Islet precursor cell (in vitro differentiated cells): ENCODE results near the gene TTC28.

Experiments
- DNase-seq: peaks from one replicate; pipeline ENCODE4 v3.0.0-alpha.2; 2018

TTC28 gene

DNA sequence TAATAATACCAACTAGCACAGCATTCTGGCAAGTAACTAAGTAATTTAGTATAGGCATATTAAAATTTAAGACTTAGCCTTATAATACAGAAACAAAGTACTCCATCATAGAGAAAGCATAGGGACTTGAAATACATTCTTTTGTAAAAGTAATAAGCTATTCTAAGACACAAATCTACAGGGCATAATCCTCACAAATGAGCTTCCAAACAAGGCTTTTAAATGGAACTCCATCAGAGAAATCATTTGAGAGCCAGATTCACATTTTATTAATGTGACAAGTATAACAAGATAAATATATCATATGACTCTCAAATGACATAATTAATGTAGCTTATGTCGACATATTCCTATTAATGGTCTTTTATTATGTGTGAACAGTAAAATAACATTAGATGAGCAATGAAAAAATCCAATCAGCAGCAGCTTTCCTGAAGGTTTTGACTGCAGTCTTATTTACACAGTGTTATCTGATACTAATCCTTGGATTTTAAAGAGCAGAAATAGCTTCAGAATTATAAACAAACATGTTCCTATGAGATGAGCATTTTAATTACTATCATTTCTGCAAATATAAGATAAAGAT is 241.4 kb downstream of the TTC28 start:
- DNase-seq: no peak

DNA sequence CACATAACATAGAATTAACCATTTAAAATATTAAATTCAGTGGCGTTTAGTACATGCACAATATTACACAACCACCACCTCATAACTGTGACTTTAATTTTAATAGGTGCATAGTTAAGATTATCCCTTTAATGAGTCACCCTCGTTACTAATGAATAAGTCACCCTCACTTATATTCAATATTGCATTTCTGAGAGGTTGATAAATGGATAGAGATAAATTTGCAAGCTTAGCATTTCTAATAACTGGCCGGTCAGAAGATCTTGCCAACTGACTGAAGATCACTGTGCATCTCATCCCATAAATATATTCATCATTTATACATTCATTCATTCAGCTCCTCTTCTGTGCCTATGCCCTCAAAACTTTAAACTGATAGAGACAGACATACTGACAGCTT is 243.7 kb downstream of the TTC28 start:
- DNase-seq: no peak

DNA sequence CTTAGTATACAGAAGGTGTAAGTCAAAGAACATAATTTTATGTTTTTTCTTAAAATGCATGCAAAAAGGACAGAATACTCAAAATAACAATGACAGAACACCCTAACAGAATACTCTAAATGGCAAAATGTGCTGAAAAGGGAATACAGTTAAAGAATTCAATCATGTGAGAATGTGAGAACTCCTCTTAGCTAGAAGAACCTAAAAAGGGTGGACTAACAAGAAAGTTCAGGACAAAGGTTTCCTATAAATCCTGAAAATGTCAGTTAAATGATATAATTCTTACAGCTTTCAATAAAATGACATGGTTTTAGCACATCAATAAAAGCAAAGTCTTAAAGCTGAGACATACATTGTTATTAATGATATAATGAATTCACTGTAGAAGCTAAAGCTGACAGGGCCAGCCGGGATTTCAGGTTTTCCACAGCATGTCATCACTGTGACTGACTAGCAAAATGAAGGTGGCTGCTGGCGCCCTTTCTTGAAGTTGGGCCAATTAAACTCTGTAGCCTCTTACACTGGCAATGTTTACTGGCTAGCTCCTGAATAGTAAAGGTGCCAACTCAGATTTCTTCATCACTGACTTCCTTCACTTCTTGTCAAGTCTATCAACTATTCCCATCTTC is 244.4 kb downstream of the TTC28 start:
- DNase-seq: no peak

DNA sequence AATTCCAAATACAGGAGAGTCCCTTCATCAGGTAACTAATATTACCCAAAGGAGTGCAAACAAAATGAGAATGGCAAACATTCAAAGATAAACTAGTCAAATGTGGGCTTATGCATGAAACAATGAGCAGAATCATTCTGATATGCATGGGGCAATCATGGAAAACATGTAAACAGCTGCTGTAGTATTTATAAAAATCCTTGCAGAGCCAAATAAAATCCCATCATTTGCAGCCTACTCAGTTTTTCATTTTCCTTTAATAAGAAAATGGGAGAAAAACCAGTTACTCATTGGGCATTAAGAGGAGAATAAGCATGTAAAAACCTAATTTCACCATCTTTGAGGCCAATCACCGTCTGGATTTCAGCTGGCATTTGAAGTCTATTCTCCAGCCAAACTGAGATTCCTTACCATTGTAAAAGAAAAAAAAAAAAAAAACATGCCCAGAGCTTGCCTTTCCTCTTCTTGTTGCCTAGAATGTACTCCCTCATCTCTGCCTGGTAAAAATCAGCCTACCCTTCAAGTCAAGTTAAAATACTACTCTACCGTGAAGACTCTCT is 249.1 kb downstream of the TTC28 start:
- no peak for DNase-seq

DNA sequence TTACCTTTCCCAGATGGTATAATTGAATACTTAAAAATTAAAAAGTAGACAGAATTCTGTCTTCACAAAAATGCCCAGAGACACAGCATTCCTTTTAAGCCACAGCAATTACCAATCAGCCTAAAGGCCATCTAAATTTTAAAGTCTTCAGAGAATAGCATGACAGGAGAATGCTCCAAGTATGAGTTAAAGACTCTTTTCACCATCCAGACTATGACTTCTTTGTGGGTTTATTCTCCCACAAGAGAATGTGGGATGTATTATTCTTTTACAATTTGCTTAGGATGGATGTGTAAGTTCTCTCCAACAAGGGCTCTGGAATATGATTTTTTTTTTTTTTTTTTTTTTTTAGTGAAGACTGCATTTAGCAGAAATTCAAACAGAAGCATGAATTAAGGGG is 249.9 kb downstream of the TTC28 start:
- no peak for DNase-seq

DNA sequence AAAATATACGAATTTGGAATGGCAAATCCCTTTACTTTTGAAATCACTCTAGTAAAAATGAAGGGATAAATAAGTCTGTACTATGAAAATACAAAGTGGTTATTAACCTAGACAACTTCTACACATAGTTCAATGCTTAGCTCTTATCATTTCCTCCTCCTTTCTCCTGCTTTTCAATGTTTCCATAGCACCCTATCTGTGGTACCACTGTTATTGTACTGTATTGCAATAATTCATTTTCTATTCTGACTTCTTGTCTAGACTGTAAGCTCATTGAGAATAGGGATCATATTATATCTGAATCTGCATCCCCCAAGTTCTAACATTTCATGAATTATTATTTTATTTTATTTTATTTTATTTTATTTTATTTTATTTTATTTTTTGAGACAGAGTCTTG is 251.4 kb downstream of the TTC28 start:
- DNase-seq: no peak

DNA sequence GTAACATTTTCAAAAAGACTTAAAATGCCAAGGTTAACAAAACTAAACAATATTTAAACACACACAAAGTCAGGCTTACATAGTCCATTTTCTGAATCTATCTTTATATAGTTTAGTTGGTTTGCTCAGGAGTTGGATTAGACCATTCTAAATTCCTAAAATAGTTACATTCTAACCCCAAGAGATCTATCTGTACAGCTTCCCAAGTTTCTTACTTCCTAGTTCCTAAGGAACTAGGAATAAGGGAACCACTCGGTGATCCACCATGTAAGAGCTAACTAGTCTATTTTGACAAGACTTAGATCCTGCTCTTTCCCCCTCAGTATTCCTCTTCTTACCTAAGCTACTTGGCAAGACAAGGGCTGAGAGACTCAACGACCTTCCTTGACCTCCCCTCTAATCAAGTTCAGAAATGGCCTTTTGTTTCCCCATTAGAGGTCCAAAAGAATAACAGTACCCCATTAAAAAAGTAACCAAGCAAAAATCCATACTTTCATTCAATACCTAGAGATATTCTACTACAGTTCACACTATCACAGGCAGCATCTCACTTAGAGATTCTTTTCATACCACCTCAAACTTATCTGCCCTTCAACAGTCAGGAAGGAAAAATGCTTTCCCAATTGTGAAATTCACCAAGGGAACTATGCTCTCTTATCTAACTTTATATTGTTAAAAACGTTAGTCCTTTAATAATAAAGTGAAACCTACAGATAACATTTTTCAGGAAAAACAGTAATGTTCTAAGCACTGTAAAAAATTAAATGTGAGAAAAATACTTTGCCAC is 253.1 kb downstream of the TTC28 start:
- no peak for DNase-seq

DNA sequence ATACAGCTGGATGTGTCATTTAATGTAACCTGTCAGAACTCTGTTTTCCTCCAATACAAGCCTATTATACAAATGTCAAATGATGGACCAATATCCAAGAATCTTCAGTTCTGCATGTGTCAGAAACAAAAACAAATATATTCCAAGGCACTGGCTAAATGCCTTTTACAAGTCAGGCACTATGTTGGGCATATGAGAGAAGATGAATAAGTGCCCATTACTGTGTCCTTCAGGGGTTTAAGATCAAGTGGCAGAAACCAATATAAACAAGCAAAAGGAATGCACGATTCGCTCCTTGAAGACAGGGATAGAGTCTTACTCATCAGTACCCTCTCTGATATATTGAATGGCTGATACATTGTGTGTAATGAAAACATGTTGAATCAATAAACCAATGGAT is 254.4 kb downstream of the TTC28 start:
- DNase-seq: no peak

DNA sequence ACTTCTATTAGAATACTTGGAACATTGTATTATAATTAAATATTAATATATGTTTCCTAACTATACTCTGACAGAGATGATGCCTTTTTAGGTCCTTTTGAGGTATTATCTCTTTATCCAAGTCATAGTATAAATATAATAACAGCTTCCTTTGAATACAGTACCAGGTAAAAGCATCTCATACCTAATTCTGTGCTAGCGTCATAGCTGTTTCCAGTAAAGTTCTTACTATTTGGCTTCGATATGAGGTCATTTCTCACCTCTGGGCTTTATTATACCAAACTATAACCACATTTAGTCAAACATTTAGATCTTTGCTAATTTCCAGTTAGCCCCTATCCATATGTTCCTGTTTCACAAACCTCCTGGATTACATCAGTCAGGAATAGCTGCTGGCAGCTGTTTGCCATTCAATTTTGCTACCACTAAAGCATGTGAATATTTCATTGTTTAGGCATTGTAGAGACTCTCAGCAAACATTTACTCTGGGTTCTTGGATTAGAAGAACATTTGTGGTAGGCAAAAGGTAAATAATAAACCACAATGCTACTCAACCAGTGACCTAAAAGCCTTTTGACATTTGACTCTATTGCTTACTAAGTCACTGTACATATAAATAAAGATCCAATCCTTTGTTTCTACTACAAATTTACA is 255.1 kb downstream of the TTC28 start:
- no peak for DNase-seq

DNA sequence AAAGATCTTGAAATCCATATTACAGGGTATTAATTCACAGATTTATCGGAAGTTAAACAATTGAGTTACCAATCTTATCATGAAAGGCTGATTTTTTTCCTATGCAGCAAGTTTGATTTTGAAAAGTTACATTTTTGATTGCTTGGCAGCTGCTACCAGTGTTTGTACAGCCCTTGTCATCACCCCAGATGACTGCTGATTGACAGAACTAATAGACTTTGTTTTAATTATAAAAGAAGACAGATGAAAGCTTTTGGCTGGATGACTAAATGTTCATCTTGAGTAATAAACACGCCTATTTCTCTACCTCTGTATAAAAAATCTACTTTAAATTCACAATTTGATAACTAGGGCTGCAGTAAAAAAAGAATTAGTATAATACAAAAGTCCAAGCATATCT is 259.7 kb downstream of the TTC28 start:
- no peak for DNase-seq

DNA sequence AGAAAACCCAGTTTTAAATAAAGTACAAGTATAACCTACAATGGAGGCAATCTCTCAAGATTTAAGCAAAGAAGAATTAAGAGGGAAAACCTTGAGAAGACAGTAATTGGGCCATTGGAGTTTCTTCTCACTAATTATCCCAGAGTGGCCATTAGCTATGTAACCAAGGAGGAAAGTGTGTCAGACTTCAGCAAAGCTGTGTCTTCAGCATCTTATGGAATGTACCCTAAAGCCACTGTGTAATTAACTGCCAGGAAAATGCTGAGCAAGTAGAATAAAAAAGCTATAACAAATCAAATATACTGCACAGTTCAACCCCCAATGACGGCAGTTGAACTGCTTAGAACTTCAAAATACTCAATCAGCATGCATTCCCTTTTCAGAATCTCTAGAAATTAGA is 261.6 kb downstream of the TTC28 start:
- no peak for DNase-seq

DNA sequence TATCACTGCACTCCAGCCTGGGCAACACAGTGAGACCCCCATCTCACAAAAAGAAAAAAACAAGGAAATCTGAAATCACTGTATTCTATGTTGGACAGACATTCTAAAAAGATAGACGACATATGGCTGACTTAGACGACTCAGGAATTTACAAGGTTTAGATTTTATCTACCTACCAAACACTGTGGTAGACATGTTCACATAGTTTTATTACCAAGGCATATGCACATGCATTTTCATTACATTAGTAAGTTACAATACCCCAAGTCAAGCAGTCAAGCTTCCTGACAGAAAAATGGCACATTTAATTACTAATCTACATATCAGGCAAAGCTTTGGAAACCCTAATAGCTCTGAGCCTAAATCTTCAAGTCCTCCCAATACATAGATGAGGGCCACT is 262.2 kb downstream of the TTC28 start:
- DNase-seq: no peak

DNA sequence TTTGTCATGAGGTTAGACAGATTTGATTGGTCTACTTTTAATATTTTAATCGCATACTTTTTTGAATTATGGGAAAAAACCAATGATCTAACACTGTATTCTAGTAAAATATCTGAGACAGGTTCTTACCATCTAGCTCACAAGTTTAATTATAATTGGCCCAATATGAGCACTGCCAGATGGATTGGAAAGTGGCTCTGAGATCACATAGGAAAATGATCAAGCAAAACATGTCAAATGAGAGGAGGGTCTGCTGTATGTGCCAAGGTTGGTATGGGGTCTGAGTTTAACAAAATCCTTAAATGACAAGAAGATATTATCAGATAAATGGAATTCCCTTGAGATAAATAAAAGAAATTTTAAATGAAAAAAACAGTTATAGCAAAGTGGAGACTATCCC is 264.7 kb downstream of the TTC28 start:
- DNase-seq: no peak

DNA sequence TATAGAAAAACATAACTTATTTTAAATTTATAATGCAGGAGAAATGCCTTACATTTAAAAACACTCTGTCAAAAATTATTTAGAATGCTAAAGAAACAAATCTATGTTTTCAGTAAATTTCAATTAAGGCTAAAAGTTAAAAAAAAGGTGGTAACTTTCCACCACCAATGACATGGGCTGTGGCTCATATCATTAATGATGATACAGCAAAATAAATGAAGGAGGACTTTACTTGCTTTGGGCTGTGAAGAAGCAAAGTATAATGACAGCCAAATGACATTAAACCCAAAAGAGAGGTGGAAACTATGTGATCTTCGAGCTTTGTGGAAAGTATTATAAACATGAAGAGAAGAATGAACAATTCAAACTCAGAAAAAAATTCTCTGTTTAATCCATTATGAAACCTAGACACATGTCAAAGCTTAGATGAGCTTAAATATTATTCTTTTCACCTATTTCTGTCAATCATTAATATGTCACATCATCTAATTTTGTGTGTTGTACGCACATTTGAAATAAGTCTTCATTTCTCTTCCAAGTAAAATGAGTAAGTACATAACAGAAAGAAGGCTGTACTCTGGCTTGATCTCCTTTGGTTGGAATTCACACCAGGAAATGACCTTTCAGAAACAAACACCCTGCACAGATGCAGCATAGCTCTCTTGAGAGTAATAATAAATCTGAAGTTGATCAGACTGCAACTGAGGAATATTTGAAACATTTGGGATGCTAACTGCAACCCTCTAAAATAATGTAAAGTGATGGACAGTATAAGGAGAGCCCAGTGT is 265.8 kb downstream of the TTC28 start:
- no peak for DNase-seq

DNA sequence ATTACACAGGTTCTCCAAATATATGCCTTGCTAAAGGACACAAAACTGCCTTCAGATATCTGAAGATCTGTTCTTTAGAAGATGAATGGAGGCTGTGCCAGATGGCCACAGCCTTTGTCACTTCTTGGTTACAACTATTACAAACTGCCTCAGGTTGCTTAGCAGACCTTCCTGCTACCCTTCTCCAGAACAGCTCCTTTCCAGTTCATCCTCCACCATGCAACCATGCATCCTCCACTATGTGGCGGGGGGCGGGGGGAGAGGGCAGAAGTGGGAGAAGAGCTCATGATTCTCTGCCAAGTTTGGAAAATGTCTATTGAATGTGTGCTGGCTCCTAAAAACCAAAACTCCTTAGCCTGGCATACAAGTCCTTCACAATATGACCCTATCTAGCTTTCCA is 267.5 kb downstream of the TTC28 start:
- DNase-seq: no peak

DNA sequence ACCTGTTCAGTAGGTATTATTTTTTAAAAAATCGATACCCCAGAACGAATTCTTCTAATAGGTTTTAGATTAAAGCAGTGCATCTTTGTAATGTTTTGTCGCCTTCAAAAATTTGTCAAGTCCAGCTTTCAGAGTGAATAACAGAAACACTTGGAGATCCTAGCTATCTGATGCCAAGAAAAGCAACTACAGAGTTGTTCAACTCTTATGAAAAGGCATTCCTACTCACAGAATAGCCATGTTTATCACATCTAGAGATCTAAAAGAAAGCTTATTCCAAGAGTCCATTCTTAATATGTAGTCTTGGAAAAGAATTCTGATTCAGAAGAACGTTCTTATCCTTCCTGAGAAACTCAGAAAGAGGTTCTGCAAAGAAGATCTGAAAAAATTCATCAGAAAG is 268.5 kb downstream of the TTC28 start:
- DNase-seq: no peak

DNA sequence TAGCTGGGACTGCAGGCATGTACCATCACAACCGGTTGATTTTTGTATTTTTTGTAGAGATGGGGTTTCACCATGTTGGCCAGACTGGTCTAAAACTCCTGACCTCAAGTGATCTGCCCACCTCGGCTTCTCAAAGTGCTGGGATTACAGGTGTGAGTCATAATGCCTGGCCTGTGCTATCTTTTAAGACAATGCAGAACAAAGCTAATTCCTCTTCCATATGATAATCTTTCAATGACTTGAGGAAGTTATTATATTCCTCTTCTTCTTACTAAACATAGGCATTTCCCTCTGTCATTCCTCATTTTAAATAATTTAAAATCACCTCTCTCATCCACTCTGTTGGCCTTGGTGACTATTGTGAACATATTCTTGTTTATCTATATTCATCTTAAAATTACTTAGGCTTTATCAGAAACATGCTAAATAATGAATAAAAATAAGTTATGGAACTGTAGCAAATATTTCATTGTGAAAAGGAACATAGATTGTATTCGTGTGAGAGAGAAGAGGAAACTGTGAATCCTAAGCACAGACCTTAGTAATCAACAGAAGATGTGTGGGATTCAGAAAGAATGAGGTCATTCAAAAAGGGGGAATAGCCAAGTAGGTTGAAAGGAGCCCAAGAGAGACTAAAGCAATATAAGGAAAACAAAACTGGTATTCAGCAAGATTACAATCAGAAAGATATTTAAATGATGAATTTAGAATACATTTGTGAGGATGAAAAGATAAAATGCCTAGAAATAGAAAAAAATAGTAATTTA is 269.4 kb downstream of the TTC28 start:
- no peak for DNase-seq

DNA sequence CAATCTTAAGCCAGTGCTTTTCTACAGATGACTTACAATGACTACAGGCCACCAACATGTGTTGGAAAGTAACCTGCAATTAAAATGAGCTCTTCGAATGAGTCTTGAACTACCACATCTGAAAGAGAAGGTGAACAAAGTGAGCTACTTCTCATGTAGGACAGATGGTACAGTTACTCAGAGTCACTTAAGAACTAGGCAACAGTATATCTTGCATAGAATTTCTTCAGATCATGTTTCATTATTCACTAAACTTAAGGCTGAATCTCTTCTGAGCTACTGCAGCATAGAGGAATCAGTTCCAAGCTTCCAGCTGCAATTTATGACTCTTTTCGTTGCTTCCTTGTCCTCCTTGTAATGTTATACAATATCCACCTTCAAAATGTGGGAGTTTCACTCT is 270.9 kb downstream of the TTC28 start:
- DNase-seq: no peak

DNA sequence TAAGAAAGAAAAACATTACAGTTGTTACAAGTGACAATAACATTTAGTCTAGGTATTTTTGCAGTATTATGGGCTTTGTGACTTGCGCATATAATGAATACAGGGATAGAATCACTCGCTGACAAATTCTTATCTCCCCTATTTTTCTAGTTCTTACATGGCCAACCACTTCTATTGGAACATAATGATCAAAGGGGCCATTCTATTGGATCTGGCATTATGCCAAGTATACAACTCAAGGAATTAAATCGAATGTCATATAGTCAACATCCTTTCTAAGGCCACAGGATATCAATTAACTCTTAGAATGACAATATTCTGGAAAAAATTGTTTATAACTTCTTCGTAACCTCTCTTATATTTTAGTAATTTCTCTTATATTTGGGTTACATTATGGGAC is 272.0 kb downstream of the TTC28 start:
- no peak for DNase-seq

DNA sequence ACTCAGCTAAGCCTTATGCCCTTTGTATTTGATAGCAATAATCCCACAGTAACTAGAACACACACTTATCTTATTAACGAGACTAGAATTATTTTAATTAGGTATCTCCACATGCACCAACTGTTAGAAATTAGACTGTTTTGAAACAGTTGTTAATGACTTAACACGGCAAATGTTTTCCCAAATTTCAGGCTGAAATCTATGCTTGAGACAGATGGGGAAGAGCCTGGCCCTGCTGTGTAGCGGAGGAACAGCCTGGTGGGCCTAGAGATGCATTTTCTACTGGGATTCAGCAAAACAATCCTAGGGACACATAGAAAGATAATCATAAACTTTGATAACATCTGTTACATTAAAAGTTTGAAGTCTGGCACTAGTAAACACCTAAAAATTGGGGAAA is 273.4 kb downstream of the TTC28 start:
- no peak for DNase-seq

DNA sequence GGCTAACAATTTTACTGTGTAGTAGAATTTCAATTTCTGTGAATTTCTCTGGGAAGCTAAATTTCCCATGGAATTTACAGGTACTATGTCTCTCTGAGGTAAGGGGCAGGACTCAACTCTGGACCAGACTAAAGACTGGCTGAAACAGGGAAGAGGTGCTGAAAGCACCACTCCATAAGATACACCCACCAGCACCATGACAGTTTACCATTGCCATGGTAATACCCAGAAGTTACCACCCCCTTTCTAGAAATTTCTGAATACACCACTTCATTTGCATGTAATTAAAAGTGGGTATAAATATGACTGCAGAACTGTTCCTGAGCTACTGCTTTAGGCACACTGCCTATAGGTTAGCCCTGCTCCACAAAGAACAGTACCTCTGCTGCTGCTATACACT is 274.1 kb downstream of the TTC28 start:
- DNase-seq: no peak

DNA sequence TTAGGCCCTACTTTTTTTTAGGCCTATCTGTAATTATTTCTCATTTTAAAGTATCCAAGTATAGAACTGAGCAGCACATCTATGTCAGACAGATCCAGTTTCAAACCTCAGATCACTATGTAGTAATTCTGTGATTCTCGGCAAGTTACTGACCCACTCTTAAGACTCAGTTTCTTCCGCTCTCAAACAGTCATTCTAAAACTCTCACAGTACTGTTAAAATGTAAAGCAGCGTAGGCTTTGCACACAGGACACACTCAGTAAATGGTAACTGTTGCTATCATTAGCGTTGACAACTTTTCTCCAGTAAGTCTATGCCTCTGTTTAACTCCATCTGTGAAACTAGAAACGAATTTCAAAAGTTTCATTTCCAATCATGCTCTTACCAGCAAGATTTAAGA is 277.1 kb downstream of the TTC28 start:
- DNase-seq: no peak
